H1 (cell line): Measurements from ENCODE around the gene WWC1. TPM values are rescaled to one million over a fixed set of nuclear protein-coding genes. Genes with fewer than 3 reads are reported as not detected.

Experiments used
- BCL11A ChIP-seq, 2 experiments: IDR thresholded peaks; one replicate each; pipeline ENCODE4 v1.6.1; 2011; ENCODE audit warnings: low read depth in 2 of 2, low read length in 2 of 2, mild to moderate bottlenecking in 2 of 2
- EP300 ChIP-seq, 2 experiments: IDR thresholded peaks; 1 replicate in 1 of 2; 2 replicates in 1 of 2; pipeline ENCODE4 v1.6.1; 2011 to 2012; ENCODE audit warnings: low read depth in 2 of 2, low read length in 2 of 2, mild to moderate bottlenecking in 2 of 2, borderline replicate concordance in 1 of 2, inconsistent platforms in 1 of 2, moderate library complexity in 1 of 2
- polyA plus RNA-seq, 7 experiments: library from polyadenylated mRNA; depleted of rRNA in 3 of 7; stranded (reverse) in 5 of 7; unstranded in 2 of 7; fragments of >200 nt in 5 of 7; fragments of 200-250 nt in 2 of 7; gene quantifications; 1 replicate in 5 of 7; 2 replicates in 1 of 7; 4 replicates in 1 of 7; pipeline versions ENCODE4 v1.2.1 to v1.2.3, GENCODE V29; 2011 to 2013; ENCODE audit warnings: missing spikeins in 2 of 7, mixed read lengths in 2 of 7
- total RNA-seq: library from RNA; stranded (reverse); fragmentation: NEBNext Ultra II Directional; extraction: Animal tissue kit (Norgen Biotek cat#: 25700); gene quantifications from 2 replicates; pipeline ENCODE4 v1.2.1, GENCODE V29; 2021

Gene WWC1
- total and polyA plus RNA-seq, 2 of the 8 experiments (the other 6 are each of a cell fraction or from before 2014, with no cell fraction given): 16.4 to 41.1 TPM

DNA sequence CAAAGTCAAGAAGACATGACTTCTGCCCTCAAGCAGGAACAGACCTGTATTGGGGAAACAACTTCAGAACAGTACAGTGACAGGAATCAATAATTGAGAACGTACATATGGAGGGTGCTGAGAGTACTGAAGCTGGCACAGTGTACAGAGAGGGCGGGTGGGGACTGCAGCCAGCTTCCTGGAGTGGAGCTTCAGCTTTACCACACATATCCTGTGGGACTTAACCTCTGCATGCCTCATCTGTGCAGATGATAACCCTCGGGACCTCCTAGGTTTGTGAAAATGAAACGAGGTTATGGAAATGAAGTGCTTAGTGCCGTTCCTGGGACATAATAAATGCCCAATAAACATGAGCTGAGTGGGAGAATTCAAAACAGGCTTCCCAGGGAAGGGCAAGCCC lies 172.8 kb downstream of the WWC1 start (continued):
- TF ChIP-seq EP300 (IDR thresholded peaks at IDR 0.05; ENCODE audit: borderline replicate concordance in 1 of 2, low read depth in 2 of 2, low read length in 2 of 2): no peak
- no peak for TF ChIP-seq BCL11A (IDR thresholded peaks at IDR 0.05; ENCODE audit: low read depth in 2 of 2, low read length in 2 of 2)
